Endothelial cell (in vitro differentiated cells): Measurements from ENCODE around the gene XXYLT1. TPM values are rescaled to one million over a fixed set of nuclear protein-coding genes. Genes with fewer than 3 reads are reported as not detected.

Source experiments
- DNase-seq: peaks from one replicate; pipeline ENCODE4 v3.0.0; 2021; ENCODE audit warnings: low spot score
- H3K27ac Mint-ChIP-seq: one replicate; pipeline ENCODE4 v1.8.0; 2021; ENCODE audit warnings: mixed read lengths, inconsistent platforms; ENCODE audit not compliant: unreplicated experiment
- H3K27me3 Mint-ChIP-seq: one replicate; pipeline ENCODE4 v1.8.0; 2021; ENCODE audit warnings: mild to moderate bottlenecking, moderate library complexity, mixed read lengths, inconsistent platforms; ENCODE audit not compliant: unreplicated experiment
- H3K36me3 Mint-ChIP-seq: one replicate; pipeline ENCODE4 v1.8.0; 2021; ENCODE audit warnings: mild to moderate bottlenecking, low read depth, mixed read lengths, inconsistent platforms; ENCODE audit not compliant: unreplicated experiment
- H3K4me1 Mint-ChIP-seq: one replicate; pipeline ENCODE4 v1.8.0; 2021; ENCODE audit warnings: mild to moderate bottlenecking, mixed read lengths, inconsistent platforms; ENCODE audit not compliant: unreplicated experiment
- H3K4me3 Mint-ChIP-seq: one replicate; pipeline ENCODE4 v1.8.0; 2021; ENCODE audit warnings: mild to moderate bottlenecking, mixed read lengths, inconsistent platforms; ENCODE audit not compliant: unreplicated experiment
- H3K9me3 Mint-ChIP-seq: one replicate; pipeline ENCODE4 v1.8.0; 2021; ENCODE audit warnings: mixed read lengths, inconsistent platforms; ENCODE audit not compliant: unreplicated experiment
- CTCF ChIP-seq: fragments of 200-600 bp; sonication (generic); IDR thresholded peaks from one replicate; pipeline ENCODE4 v1.5.0; 2021; ENCODE audit warnings: antibody characterized with exemption; ENCODE audit not compliant: unreplicated experiment
- total RNA-seq: library from RNA; stranded (reverse); fragmentation: NEBNext Ultra II Directional; extraction: Animal tissue kit (Norgen Biotek cat#: 25700); gene quantifications from one replicate; pipeline ENCODE4 v1.2.1, GENCODE V29; 2021; ENCODE audit not compliant: unreplicated experiment

XXYLT1 gene
- total RNA-seq, 1 donor from 2014 or later: 25.0 TPM

- TF ChIP-seq CTCF: no peak
- DNase-seq: no peak
- Mint-ChIP-seq H3K4me1 (peaks cover 3% of the 10 kb centered on the region), H3K27ac (no peak overlapping the region), H3K36me3 (peaks cover 22% of the 10 kb centered on the region), H3K27me3 (peaks cover 4% of the 10 kb centered on the region), H3K4me3 (peak overlapping the region; percentile 42), H3K9me3 (peaks cover 4% of the 10 kb centered on the region)
Measured at GRCh38 chr3:195140410-195140809, 130.5 kb downstream of the XXYLT1 start.

- DNase-seq: no peak
- Mint-ChIP-seq H3K4me1 (peaks cover 3% of the 10 kb centered on the region), H3K27me3 (peaks cover 4% of the 10 kb centered on the region), H3K4me3 (no peak overlapping the region), H3K36me3 (peaks cover 22% of the 10 kb centered on the region), H3K9me3 (peaks cover 4% of the 10 kb centered on the region), H3K27ac (no peak overlapping the region)
- TF ChIP-seq CTCF: no peak
Measured at GRCh38 chr3:195139876-195140240, 131.1 kb downstream of the XXYLT1 start.

- no peak for DNase-seq
Measured at GRCh38 chr3:195139091-195139875, 131.7 kb downstream of the XXYLT1 start.

GRCh38 chr3:195137638-195138588 is 133.0 kb downstream of the XXYLT1 start:
- H3K36me3 Mint-ChIP-seq: peaks cover 22% of the 10 kb centered on the region
- no peak overlapping the region for H3K27ac Mint-ChIP-seq
- H3K4me3 Mint-ChIP-seq: no peak overlapping the region
- peaks cover 4% of the 10 kb centered on the region for H3K27me3 Mint-ChIP-seq
- H3K4me1 Mint-ChIP-seq: peaks cover 3% of the 10 kb centered on the region
- H3K9me3 Mint-ChIP-seq: peaks cover 4% of the 10 kb centered on the region
- no peak for TF ChIP-seq CTCF
- DNase-seq: no peak

More at GRCh38 chr3:195139091-195139875, 131.7 kb downstream of the XXYLT1 start:
- Mint-ChIP-seq H3K27me3 (peaks cover 4% of the 10 kb centered on the region), H3K9me3 (peaks cover 4% of the 10 kb centered on the region), H3K27ac (no peak overlapping the region), H3K36me3 (peaks cover 22% of the 10 kb centered on the region), H3K4me1 (peaks cover 6% of the 10 kb centered on the region), H3K4me3 (no peak overlapping the region)
- no peak for TF ChIP-seq CTCF
